IMR-90 (cell line): Measurements from ENCODE around the gene KIF1A. TPM values are rescaled to one million over a fixed set of nuclear protein-coding genes. Genes with fewer than 3 reads are reported as not detected.

Source experiments
- ATAC-seq: fragments of 200-7000 bp; cut with Tn5 transposase; 2 replicates; pipeline ENCODE4 v1.9.1; 2020; ENCODE audit warnings: low read depth, mild to moderate bottlenecking, moderate library complexity
- BruUV-seq: library from RNA; stranded (reverse); fragments of 400-500 nt; replicated peaks from 2 replicates; lab custom pipeline; 2021; lab: Mats Ljungman, UMichigan
- CTCF ChIA-PET: fragments of 300-600 bp; formaldehyde crosslinking; extraction: SDS; loops from one replicate; lab custom pipeline; 2021; ENCODE audit warnings: antibody characterized with exemption; lab: Yijun Ruan, JAX
- POLR2A ChIA-PET: fragments of 300-600 bp; sonication (Branson Sonifier 250); formaldehyde crosslinking; loops from one replicate; lab custom pipeline; 2022; ENCODE audit warnings: antibody characterized with exemption; ENCODE audit not compliant: unreplicated experiment; lab: Charles Lee
- DNase-seq: peaks from one replicate; pipeline ENCODE4 v3.0.0; 2013
- H2AFZ ChIP-seq: replicated peaks from 2 replicates; pipeline ENCODE3; 2013; ENCODE audit warnings: low read length, mild to moderate bottlenecking; ENCODE audit not compliant: poor library complexity
- H2AK5ac ChIP-seq: 2 replicates; pipeline ENCODE4 v1.6.1; 2013; ENCODE audit warnings: low read depth, low read length, inconsistent platforms
- H2AK9ac ChIP-seq: replicated peaks from 2 replicates; pipeline ENCODE3; 2013; ENCODE audit warnings: mild to moderate bottlenecking, low read depth, low read length, moderate library complexity; ENCODE audit not compliant: poor library complexity
- H2BK120ac ChIP-seq: 2 replicates; pipeline ENCODE4 v1.6.1; 2013; ENCODE audit warnings: low read depth, low read length, inconsistent platforms
- H2BK15ac ChIP-seq: 3 replicates; pipeline ENCODE4 v1.6.1; 2013; ENCODE audit warnings: low read depth, low read length, inconsistent platforms
- H2BK20ac ChIP-seq: 2 replicates; pipeline ENCODE4 v1.6.1; 2013; ENCODE audit warnings: low read depth, mild to moderate bottlenecking, inconsistent platforms, low read length, moderate library complexity
- H2BK5ac ChIP-seq: 2 replicates; pipeline ENCODE4 v1.6.1; 2013; ENCODE audit warnings: mild to moderate bottlenecking, low read depth, low read length, inconsistent platforms; ENCODE audit not compliant: poor library complexity, severe bottlenecking
- H3K14ac ChIP-seq: replicated peaks from 2 replicates; pipeline ENCODE4 v1.6.1; 2013; ENCODE audit warnings: low read depth, low read length, inconsistent platforms
- H3K18ac ChIP-seq: 2 replicates; pipeline ENCODE4 v1.6.1; 2013; ENCODE audit warnings: low read depth, low read length, control low read depth
- H3K23ac ChIP-seq: 2 replicates; pipeline ENCODE4 v1.6.1; 2013; ENCODE audit warnings: low read depth, low read length, inconsistent platforms
- H3K27ac ChIP-seq: 2 replicates; pipeline ENCODE4 v1.5.1; 2013; ENCODE audit warnings: mild to moderate bottlenecking, control low read depth, low read length; ENCODE audit not compliant: insufficient read depth
- H3K27me3 ChIP-seq: 2 replicates; pipeline ENCODE4 v1.6.1; 2013; ENCODE audit warnings: low read length; ENCODE audit not compliant: control insufficient read depth, insufficient read depth
- H3K36me3 ChIP-seq: 2 replicates; pipeline ENCODE4 v1.6.1; 2013; ENCODE audit warnings: low read length, mixed read lengths; ENCODE audit not compliant: control insufficient read depth, insufficient read depth
- H3K4ac ChIP-seq: 2 replicates; pipeline ENCODE4 v1.6.1; 2013; ENCODE audit warnings: low read depth, low read length, inconsistent platforms
- H3K4me1 ChIP-seq: 2 replicates; pipeline ENCODE4 v1.6.1; 2013; ENCODE audit warnings: low read length, mixed read lengths; ENCODE audit not compliant: control insufficient read depth, insufficient read depth
- H3K4me2 ChIP-seq: 2 replicates; pipeline ENCODE4 v1.6.1; 2013; ENCODE audit warnings: low read depth, mild to moderate bottlenecking, control low read depth, low read length, moderate library complexity
- H3K4me3 ChIP-seq: 2 replicates; pipeline ENCODE4 v1.5.1; 2013; ENCODE audit warnings: low read depth, mild to moderate bottlenecking, control low read depth, low read length, moderate library complexity; ENCODE audit not compliant: insufficient read depth
- H3K56ac ChIP-seq: 2 replicates; pipeline ENCODE4 v1.6.1; 2013; ENCODE audit warnings: low read length, inconsistent platforms; ENCODE audit not compliant: insufficient read depth; ENCODE audit errors: extremely low read depth
- H3K79me1 ChIP-seq, 2 experiments: 2 replicates each; pipeline ENCODE4 v1.6.1; 2013; ENCODE audit warnings: low read length in 2 of 2, inconsistent platforms in 1 of 2, low read depth in 1 of 2
- H3K9ac ChIP-seq: 2 replicates; pipeline ENCODE4 v1.6.1; 2013; ENCODE audit warnings: low read depth, low read length, control low read depth
- H3K9me1 ChIP-seq: 2 replicates; pipeline ENCODE4 v1.6.1; 2013; ENCODE audit warnings: low read length, inconsistent platforms; ENCODE audit not compliant: insufficient read depth
- H3K9me3 ChIP-seq: 2 replicates; pipeline ENCODE4 v1.6.1; 2013; ENCODE audit warnings: low read length; ENCODE audit not compliant: control insufficient read depth, insufficient read depth
- H4K20me1 ChIP-seq: 2 replicates; pipeline ENCODE4 v1.6.1; 2013; ENCODE audit warnings: low read length, inconsistent platforms; ENCODE audit not compliant: insufficient read depth
- H4K5ac ChIP-seq: 2 replicates; pipeline ENCODE4 v1.6.1; 2013; ENCODE audit warnings: mild to moderate bottlenecking, low read depth, low read length, control low read depth
- H4K8ac ChIP-seq, 2 experiments: 2 replicates each; pipeline ENCODE4 v1.6.1; 2013; ENCODE audit warnings: low read depth in 2 of 2, low read length in 2 of 2, control low read depth in 1 of 2, inconsistent platforms in 1 of 2
- H4K91ac ChIP-seq: 2 replicates; pipeline ENCODE4 v1.6.1; 2013; ENCODE audit warnings: low read depth, low read length, inconsistent platforms; ENCODE audit not compliant: insufficient read depth
- BHLHE40 ChIP-seq: fragments of 150-350 bp; IDR thresholded peaks from 2 replicates; pipeline ENCODE4 v1.6.1; 2016; ENCODE audit warnings: mild to moderate bottlenecking, low read depth, low read length
- CEBPB ChIP-seq: IDR thresholded peaks from 2 replicates; pipeline ENCODE4 v1.6.1; 2012; ENCODE audit warnings: low read depth, low read length, improper control_type of control experiment
- CTCF ChIP-seq: conservative IDR thresholded peaks from 2 replicates; pipeline ENCODE4 v1.5.1; 2012; ENCODE audit warnings: mild to moderate bottlenecking, low read depth, low read length, improper control_type of control experiment
- ELK1 ChIP-seq: fragments of 150-350 bp; IDR thresholded peaks from 2 replicates; pipeline ENCODE4 v1.6.1; 2016; ENCODE audit warnings: low read depth, mild to moderate bottlenecking, low read length, moderate library complexity, borderline replicate concordance
- FOS ChIP-seq: fragments of 150-350 bp; IDR thresholded peaks from 2 replicates; pipeline ENCODE4 v1.6.1; 2016; ENCODE audit warnings: low read depth, low read length
- MAFK ChIP-seq: IDR thresholded peaks from 2 replicates; pipeline ENCODE4 v1.6.1; 2012; ENCODE audit warnings: low read depth, low read length, improper control_type of control experiment
- MAZ ChIP-seq: IDR thresholded peaks from 2 replicates; pipeline ENCODE4 v1.6.1; 2012; ENCODE audit warnings: low read depth, mild to moderate bottlenecking, low read length, improper control_type of control experiment, moderate library complexity, borderline replicate concordance
- MXI1 ChIP-seq: IDR thresholded peaks from 2 replicates; pipeline ENCODE4 v1.6.1; 2012; ENCODE audit warnings: low read depth, mild to moderate bottlenecking, low read length, moderate library complexity, borderline replicate concordance
- NFE2L2 ChIP-seq: fragments of 150-350 bp; IDR thresholded peaks from 2 replicates; pipeline ENCODE4 v1.6.1; 2016; ENCODE audit warnings: low read depth, mild to moderate bottlenecking, low read length
- POLR2A ChIP-seq: IDR thresholded peaks from 2 replicates; pipeline ENCODE4 v1.6.1; 2012; ENCODE audit warnings: mild to moderate bottlenecking, low read depth, low read length
- RAD21 ChIP-seq: IDR thresholded peaks from 2 replicates; pipeline ENCODE4 v1.6.1; 2012; ENCODE audit warnings: low read length, improper control_type of control experiment
- RCOR1 ChIP-seq: IDR thresholded peaks from 2 replicates; pipeline ENCODE4 v1.6.1; 2012; ENCODE audit warnings: mild to moderate bottlenecking, low read length, improper control_type of control experiment; ENCODE audit not compliant: insufficient replicate concordance
- RFX5 ChIP-seq: IDR thresholded peaks from 2 replicates; pipeline ENCODE4 v1.8.0; 2012; ENCODE audit warnings: low read depth, mild to moderate bottlenecking, low read length, moderate library complexity
- SMC3 ChIP-seq: fragments of 150-350 bp; IDR thresholded peaks from 2 replicates; pipeline ENCODE4 v1.6.1; 2016; ENCODE audit warnings: low read depth, mild to moderate bottlenecking, antibody characterized with exemption, low read length, moderate library complexity
- USF2 ChIP-seq: fragments of 150-350 bp; IDR thresholded peaks from 2 replicates; pipeline ENCODE4 v1.6.1; 2017; ENCODE audit warnings: mild to moderate bottlenecking, antibody characterized with exemption, low read length, low read depth
- WGBS, 2 experiments: methylation state at CpG; one replicate each; pipeline versions ENCODE4 v1.1.5 to v1.1.7; 2013; ENCODE audit warnings: missing lambda C conversion rate in 2 of 2; ENCODE audit not compliant: insufficient read length in 1 of 2; ENCODE audit errors: extremely low coverage in 2 of 2; 5-methylcytosine and 5-hydroxymethylcytosine counted together
- dilution Hi-C: fragments of 300-500 bp; cut with HindIII; formaldehyde crosslinking; loops from one replicate; pipeline ENCODE4 v1.14.3; 2018; ENCODE audit warnings: low sequenced_read_pairs; ENCODE audit not compliant: unreplicated experiment
- in situ Hi-C: fragments of 300-500 bp; cut with MboI; formaldehyde crosslinking; loops from 3 replicates; pipeline ENCODE4 v1.14.3; 2019; ENCODE audit warnings: low sequenced_read_pairs, inconsistent platforms, mixed read lengths
- intact Hi-C: fragments of 100-400 bp; cut with micrococcal nuclease; formaldehyde crosslinking; loops from 2 replicates; pipeline ENCODE4 v1.10.0; 2022
- polyA plus RNA-seq, 3 experiments: library from polyadenylated mRNA; depleted of rRNA; stranded (reverse); fragments of >200 nt; gene quantifications; 2 replicates each; pipeline ENCODE4 v1.2.3, GENCODE V29; 2012; ENCODE audit warnings: low replicate concordance in 1 of 3
- total RNA-seq: library from RNA; depleted of rRNA; stranded (reverse); fragments of >200 nt; gene quantifications from 2 replicates; pipeline ENCODE4 v1.2.3, GENCODE V29; 2012

The KIF1A gene
- total and polyA plus RNA-seq, 2 of the 4 experiments (the other 2 are of a cell fraction): under 0.01 TPM; not detected in 1

GRCh38 chr2:240790370-240791220 is 29.4 kb downstream of the KIF1A start:
- TF ChIP-seq CTCF: no peak
- TF ChIP-seq SMC3: no peak
- TF ChIP-seq ELK1: no peak
- no peak for TF ChIP-seq RCOR1
- TF ChIP-seq MXI1: no peak
- TF ChIP-seq MAZ: no peak
- TF ChIP-seq RFX5: no peak
- TF ChIP-seq CEBPB: no peak
- no peak for TF ChIP-seq BHLHE40
- TF ChIP-seq FOS: no peak
- no peak for TF ChIP-seq USF2
- TF ChIP-seq RAD21: no peak
- no peak for TF ChIP-seq POLR2A
- no peak for TF ChIP-seq MAFK
- TF ChIP-seq NFE2L2: no peak
- no peak overlapping the region for H2AFZ ChIP-seq
- H3K9ac ChIP-seq: no peak overlapping the region
- no peak overlapping the region for H2BK15ac ChIP-seq
- H2AK9ac ChIP-seq: peak overlapping the region; percentile 50
- H4K20me1 ChIP-seq: no peaks in the 10 kb centered on the region
- no peaks in the 10 kb centered on the region for H3K79me1 ChIP-seq
- BruUV-seq: no TSS peak
- in situ Hi-C loops: no loop called here
- no peak overlapping the region for H3K4ac ChIP-seq
- intact Hi-C loops: no loop called here
- peaks cover 23% of the 10 kb centered on the region for H3K27me3 ChIP-seq
- H3K23ac ChIP-seq: no peak overlapping the region
- no peak overlapping the region for H3K4me3 ChIP-seq
- no peak overlapping the region for H4K8ac ChIP-seq
- POLR2A ChIA-PET: no interaction called here
- no peaks in the 10 kb centered on the region for H3K9me1 ChIP-seq
- CTCF ChIA-PET: no interaction called here
- no peak overlapping the region for H3K18ac ChIP-seq
- H3K36me3 ChIP-seq: no peaks in the 10 kb centered on the region
- no peak overlapping the region for H3K4me2 ChIP-seq
- H3K9me3 ChIP-seq: no peaks in the 10 kb centered on the region
- ATAC-seq (no peak), DNase-seq (no peak)
- no peak overlapping the region for H2AK5ac ChIP-seq
- 66% methylated on average over 9 of the region's 21 CpGs; no CpG with 5 or more reads in 1 of the 2 experiments for WGBS, 2 experiments
- H3K27ac ChIP-seq: no peak overlapping the region
- no peak overlapping the region for H2BK120ac ChIP-seq
- no peak overlapping the region for H3K14ac ChIP-seq
- no peak overlapping the region for H4K91ac ChIP-seq
- no peak overlapping the region for H3K56ac ChIP-seq
- H3K4me1 ChIP-seq: no peaks in the 10 kb centered on the region
- no peak overlapping the region for H4K5ac ChIP-seq
- H2BK20ac ChIP-seq: no peak overlapping the region
- dilution Hi-C loops: no loop called here
- no peak overlapping the region for H2BK5ac ChIP-seq
